Small intestine (tissue), 7 donors: Measurements from ENCODE around the gene INF2. TPM values are rescaled to one million over a fixed set of nuclear protein-coding genes. Genes with fewer than 3 reads are reported as not detected.
A peak's percentile ranks its signal among the peaks of the same experiment; 100 is the strongest.

Source experiments
- DNase-seq, 2 donors: peaks; one replicate each; pipeline versions ENCODE4 v3.0.0 to v3.0.0-alpha.2; 2013
- FAIRE-seq: peaks from 2 replicates; lab custom pipeline; 2012; peaks lifted over from hg19 to GRCh38; lab: Jason Lieb, UNC
- H3K27ac ChIP-seq, 3 donors: one replicate each; pipeline ENCODE4 v1.5.1; 2013; ENCODE audit warnings: low read length in 2 of 3, mild to moderate bottlenecking in 2 of 3, control low read depth in 1 of 3, inconsistent platforms in 1 of 3, low read depth in 1 of 3, moderate library complexity in 1 of 3
- H3K27me3 ChIP-seq, 3 donors: one replicate each; pipeline ENCODE4 v1.6.1; 2013; ENCODE audit warnings: low read length in 3 of 3, inconsistent platforms in 1 of 3; ENCODE audit not compliant: control insufficient read depth in 3 of 3, insufficient read depth in 3 of 3
- H3K36me3 ChIP-seq, 3 donors: one replicate each; pipeline ENCODE4 v1.6.1; 2013; ENCODE audit warnings: low read length in 3 of 3, inconsistent platforms in 1 of 3, low read depth in 1 of 3, mild to moderate bottlenecking in 1 of 3, moderate library complexity in 1 of 3; ENCODE audit not compliant: control insufficient read depth in 3 of 3, insufficient read depth in 2 of 3
- H3K4me1 ChIP-seq, 3 donors: one replicate each; pipeline ENCODE4 v1.6.1; 2013; ENCODE audit warnings: low read length in 2 of 3, inconsistent platforms in 1 of 3, low read depth in 1 of 3, mild to moderate bottlenecking in 1 of 3, moderate library complexity in 1 of 3; ENCODE audit not compliant: control insufficient read depth in 3 of 3, insufficient read depth in 2 of 3
- H3K4me3 ChIP-seq, 3 donors: one replicate each; pipeline ENCODE4 v1.5.1; 2013; ENCODE audit warnings: low read length in 3 of 3, control low read depth in 1 of 3, inconsistent platforms in 1 of 3, low read depth in 1 of 3, mild to moderate bottlenecking in 1 of 3, moderate library complexity in 1 of 3
- H3K9me3 ChIP-seq, 2 donors: one replicate each; pipeline ENCODE4 v1.6.1; 2013; ENCODE audit warnings: low read depth in 1 of 2, low read length in 1 of 2; ENCODE audit not compliant: control insufficient read depth in 2 of 2, insufficient read depth in 1 of 2
- WGBS, 3 donors: extraction: QIAGEN DNeasy Blood & Tissue Kit; methylation state at CpG; one replicate each; pipeline ENCODE4 v1.1.7; 2013; 5-methylcytosine and 5-hydroxymethylcytosine counted together
- polyA plus RNA-seq, 4 donors: library from polyadenylated mRNA; stranded (reverse) in 3 of 4; unstranded in 1 of 4; fragments of 200-250 nt in 3 of 4; fragments of 120-200 nt in 1 of 4; gene quantifications; one replicate each; pipeline versions ENCODE4 v1.2.1 to v1.2.3, GENCODE V29; 2013
- donor health status: healthy with polysubstance abuse.
- donor health status: control.
- donor health status: control.
- donor health status: Bipolar disorder and iron deficiency.
- donor health status: healthy.

The INF2 gene
- polyA plus RNA-seq, 4 donors = 62.6 to 364 (median 197) TPM

GRCh38 chr14:104743461-104744380 lies 54.3 kb downstream of the INF2 start:
- DNase-seq (no peak), FAIRE-seq (no peak)

GRCh38 chr14:104744484-104744883 lies 55.1 kb downstream of the INF2 start:
- Histone ChIP-seq H3K27me3 (no peaks in the 10 kb centered on the region), H3K9me3 (peaks cover 0 to 2% of the 10 kb centered on the region in 2 donors), H3K4me3 (no peak overlapping the region), H3K27ac (no peak overlapping the region), H3K4me1 (peaks cover 2 to 21% (median 4%) of the 10 kb centered on the region in 3 donors), H3K36me3 (peaks cover 0 to 56% (median 0%) of the 10 kb centered on the region in 3 donors)
- FAIRE-seq (no peak), DNase-seq (no peak)
- WGBS, 3 donors = 94 to 95% (median 95%) methylated on average over 10 of the region's 10 CpGs

More at GRCh38 chr14:104743461-104744380, 54.3 kb downstream of the INF2 start:
- WGBS, 3 donors = 86 to 91% (median 87%) methylated on average over 27 to 28 of the region's 28 CpGs
- no peak overlapping the region for H3K4me3 ChIP-seq
- peaks cover 0 to 56% (median 0%) of the 10 kb centered on the region in 3 donors for H3K36me3 ChIP-seq
- H3K9me3 ChIP-seq = no peaks in the 10 kb centered on the region
- H3K4me1 ChIP-seq = peaks cover 0 to 13% (median 2%) of the 10 kb centered on the region in 3 donors
- H3K27ac ChIP-seq = no peak overlapping the region
- no peaks in the 10 kb centered on the region for H3K27me3 ChIP-seq

- FAIRE-seq = no peak
- H3K9me3 ChIP-seq = peaks cover 0 to 4% of the 10 kb centered on the region in 2 donors
- H3K4me1 ChIP-seq = peaks cover 2 to 27% (median 7%) of the 10 kb centered on the region in 3 donors
- no peak for DNase-seq
- no peak overlapping the region for H3K4me3 ChIP-seq
- H3K27me3 ChIP-seq = no peaks in the 10 kb centered on the region
- WGBS, 3 donors = 90 to 96% (median 92%) methylated on average over 9 of the region's 9 CpGs
- H3K27ac ChIP-seq = no peak overlapping the region
- peaks cover 0 to 47% (median 0%) of the 10 kb centered on the region in 3 donors for H3K36me3 ChIP-seq
These were observed 56.0 kb downstream of the INF2 start for GRCh38 chr14:104745431-104745830.

DNA sequence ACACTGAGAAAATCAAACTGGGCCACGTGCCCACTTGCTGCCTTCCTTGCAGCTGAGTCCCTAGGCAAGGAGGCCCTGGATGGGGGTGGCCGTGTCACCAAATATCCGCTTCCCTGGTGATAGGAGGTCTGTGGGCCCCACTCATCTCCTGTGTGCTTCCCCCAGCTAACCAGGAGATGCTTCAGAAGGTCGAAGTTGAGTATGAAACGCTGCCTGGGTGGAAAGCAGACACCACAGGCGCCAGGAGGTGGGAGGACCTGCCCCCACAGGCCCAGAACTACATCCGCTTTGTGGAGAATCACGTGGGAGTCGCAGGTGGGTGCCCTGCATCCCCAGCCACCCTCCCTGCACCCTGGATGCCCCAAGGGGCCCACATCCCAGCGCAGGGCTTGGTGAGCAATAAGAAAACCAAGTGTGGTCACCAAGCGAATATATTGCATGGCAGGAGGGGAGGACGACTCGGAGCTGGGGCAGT lies 56.7 kb downstream of the INF2 start:
- 71 to 84% (median 76%) methylated on average over 13 of the region's 13 CpGs for WGBS, 3 donors
- Histone ChIP-seq H3K36me3 (peaks cover 0 to 40% (median 0%) of the 10 kb centered on the region in 3 donors), H3K27me3 (no peaks in the 10 kb centered on the region), H3K9me3 (peaks cover 0 to 4% of the 10 kb centered on the region in 2 donors), H3K4me3 (no peak overlapping the region), H3K27ac (peak overlapping the region in 1 of 3 donors; percentile 56), H3K4me1 (peaks cover 2 to 27% (median 7%) of the 10 kb centered on the region in 3 donors)
- FAIRE-seq = no peak
- DNase-seq = no peak

- Histone ChIP-seq H3K27me3 (no peaks in the 10 kb centered on the region), H3K36me3 (peaks cover 0 to 33% (median 0%) of the 10 kb centered on the region in 3 donors), H3K4me3 (no peak overlapping the region), H3K9me3 (peaks cover 0 to 4% of the 10 kb centered on the region in 2 donors), H3K27ac (peak overlapping the region in 2 of 3 donors; percentile 32 to 63), H3K4me1 (peaks cover 2 to 29% (median 7%) of the 10 kb centered on the region in 3 donors)
- DNase-seq (no peak), FAIRE-seq (no peak)
- 63 to 75% (median 67%) methylated on average over 7 of the region's 7 CpGs for WGBS, 3 donors
These were observed 57.6 kb downstream of the INF2 start for GRCh38 chr14:104746934-104747481.

- peaks cover 2 to 32% (median 7%) of the 10 kb centered on the region in 3 donors for H3K4me1 ChIP-seq
- peak overlapping the region in 2 of 3 donors; percentile 24 to 63 for H3K27ac ChIP-seq
- no peak for FAIRE-seq
- H3K4me3 ChIP-seq = no peak overlapping the region
- H3K36me3 ChIP-seq = peaks cover 0 to 26% (median 0%) of the 10 kb centered on the region in 3 donors
- WGBS, 3 donors = 70 to 87% (median 76%) methylated on average over 9 of the region's 9 CpGs
- peaks cover 0 to 4% of the 10 kb centered on the region in 2 donors for H3K9me3 ChIP-seq
- DNase-seq = no peak
- H3K27me3 ChIP-seq = no peaks in the 10 kb centered on the region
These were observed 58.5 kb downstream of the INF2 start for GRCh38 chr14:104747876-104748275.

- Histone ChIP-seq H3K9me3 (peaks cover 0 to 4% of the 10 kb centered on the region in 2 donors), H3K27ac (peak overlapping the region; percentile 49 to 79 (median 59)), H3K27me3 (no peaks in the 10 kb centered on the region), H3K4me3 (no peak overlapping the region), H3K36me3 (peaks cover 0 to 17% (median 0%) of the 10 kb centered on the region in 3 donors), H3K4me1 (peaks cover 5 to 38% (median 9%) of the 10 kb centered on the region in 3 donors)
- DNase-seq (peak; percentile 83 to 97), FAIRE-seq (no peak)
- 10 to 32% (median 28%) methylated on average over 11 of the region's 11 CpGs for WGBS, 3 donors
These were observed 59.8 kb downstream of the INF2 start for GRCh38 chr14:104749111-104749649.
